ENCODE results near the gene CPEB1. TPM values are rescaled to one million over a fixed set of nuclear protein-coding genes. Genes with fewer than 3 reads are reported as not detected.
A peak's percentile ranks its signal among the peaks of the same experiment; 100 is the strongest.

CPEB1 gene
- total RNA-seq, 4 donors from 2014 or later = 0.13 to 4.0 (median 1.4) TPM

GRCh38 chr15:82680200-82681102, 33.3 kb upstream of the CPEB1 start:
- H3K9me3 ChIP-seq = no peaks in the 10 kb centered on the region
- H3K27me3 ChIP-seq = peaks cover 0 to 36% (median 0%) of the 10 kb centered on the region in 4 donors
- no peaks in the 10 kb centered on the region for H3K36me3 ChIP-seq
- DNase-seq = no peak
- peak overlapping the region; percentile 44 to 62 (median 56) for H3K27ac ChIP-seq
- peak overlapping the region; percentile 51 to 72 (median 56) for H3K4me3 ChIP-seq
- 1 to 4% methylated on average over 15 to 20 of the region's 76 CpGs for WGBS, 2 donors
- H3K4me1 ChIP-seq = peaks cover 6 to 16% (median 9%) of the 10 kb centered on the region in 3 donors
- TF ChIP-seq POLR2A (IDR thresholded peaks at IDR 0.05) = peak in 1 of 4 donors; percentile 51
- TF ChIP-seq, protein P1, sequence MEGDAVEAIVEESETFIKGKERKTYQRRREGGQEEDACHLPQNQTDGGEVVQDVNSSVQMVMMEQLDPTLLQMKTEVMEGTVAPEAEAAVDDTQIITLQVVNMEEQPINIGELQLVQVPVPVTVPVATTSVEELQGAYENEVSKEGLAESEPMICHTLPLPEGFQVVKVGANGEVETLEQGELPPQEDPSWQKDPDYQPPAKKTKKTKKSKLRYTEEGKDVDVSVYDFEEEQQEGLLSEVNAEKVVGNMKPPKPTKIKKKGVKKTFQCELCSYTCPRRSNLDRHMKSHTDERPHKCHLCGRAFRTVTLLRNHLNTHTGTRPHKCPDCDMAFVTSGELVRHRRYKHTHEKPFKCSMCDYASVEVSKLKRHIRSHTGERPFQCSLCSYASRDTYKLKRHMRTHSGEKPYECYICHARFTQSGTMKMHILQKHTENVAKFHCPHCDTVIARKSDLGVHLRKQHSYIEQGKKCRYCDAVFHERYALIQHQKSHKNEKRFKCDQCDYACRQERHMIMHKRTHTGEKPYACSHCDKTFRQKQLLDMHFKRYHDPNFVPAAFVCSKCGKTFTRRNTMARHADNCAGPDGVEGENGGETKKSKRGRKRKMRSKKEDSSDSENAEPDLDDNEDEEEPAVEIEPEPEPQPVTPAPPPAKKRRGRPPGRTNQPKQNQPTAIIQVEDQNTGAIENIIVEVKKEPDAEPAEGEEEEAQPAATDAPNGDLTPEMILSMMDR (IDR thresholded peaks at IDR 0.05) = peak in 3 of 6 experiments; percentile 18 to 34 (median 22)
- intact Hi-C loops (cut with DNase I) = no loop called here

- TF ChIP-seq POLR2A (IDR thresholded peaks at IDR 0.05) = no peak
- TF ChIP-seq, protein P1 (IDR thresholded peaks at IDR 0.05) = no peak
- H3K4me1 ChIP-seq = peaks cover 6 to 16% (median 9%) of the 10 kb centered on the region in 3 donors
- intact Hi-C loops (cut with DNase I) = no loop called here
- no peaks in the 10 kb centered on the region for H3K9me3 ChIP-seq
- no peaks in the 10 kb centered on the region for H3K36me3 ChIP-seq
- DNase-seq = no peak
- H3K4me3 ChIP-seq = peak overlapping the region; percentile 51 to 72 (median 56)
- no peak overlapping the region for H3K27ac ChIP-seq
- peaks cover 0 to 36% (median 0%) of the 10 kb centered on the region in 4 donors for H3K27me3 ChIP-seq
- 70 to 74% methylated on average over 6 of the region's 19 CpGs for WGBS, 2 donors
Observed at GRCh38 chr15:82679626-82680199, 32.5 kb upstream of the CPEB1 start.

- H3K36me3 ChIP-seq = no peaks in the 10 kb centered on the region
- no peak for DNase-seq
- H3K4me3 ChIP-seq = no peak overlapping the region
- H3K9me3 ChIP-seq = no peaks in the 10 kb centered on the region
- peaks cover 6 to 16% (median 9%) of the 10 kb centered on the region in 3 donors for H3K4me1 ChIP-seq
- WGBS, 2 donors = 81 to 85% methylated on average over 5 to 6 of the region's 7 CpGs
- H3K27me3 ChIP-seq = peaks cover 0 to 36% (median 0%) of the 10 kb centered on the region in 4 donors
- TF ChIP-seq, protein P1 (IDR thresholded peaks at IDR 0.05) = no peak
- TF ChIP-seq POLR2A (IDR thresholded peaks at IDR 0.05) = no peak
- H3K27ac ChIP-seq = no peak overlapping the region
- intact Hi-C loops (cut with DNase I) = no loop called here
Observed at GRCh38 chr15:82677720-82678323, 30.7 kb upstream of the CPEB1 start.

DNA sequence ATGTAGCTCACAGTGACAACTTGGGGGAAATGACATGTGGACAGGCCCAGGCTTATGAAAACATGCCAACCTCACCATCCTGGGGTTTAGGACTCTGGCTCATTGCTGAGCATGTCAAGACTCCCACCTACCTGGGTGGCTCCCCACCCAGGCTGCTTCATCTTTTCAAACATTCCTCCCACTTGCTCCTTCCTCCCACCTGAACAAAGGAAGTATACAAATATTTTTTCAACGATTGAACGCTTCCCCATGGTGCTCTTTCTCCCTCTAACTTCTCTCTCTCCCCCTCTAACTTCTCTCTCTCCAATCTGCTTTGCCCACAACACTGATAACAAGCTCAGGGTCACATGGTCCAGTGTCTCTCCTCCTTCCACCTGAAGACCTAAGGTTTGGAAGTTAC, 27.7 kb upstream of the CPEB1 start:
- Histone ChIP-seq H3K4me3 (no peak overlapping the region), H3K27me3 (peaks cover 0 to 11% (median 0%) of the 10 kb centered on the region in 4 donors), H3K27ac (no peak overlapping the region), H3K9me3 (no peaks in the 10 kb centered on the region), H3K36me3 (no peaks in the 10 kb centered on the region), H3K4me1 (peaks cover 0 to 2% (median under 1%) of the 10 kb centered on the region in 3 donors)
- no peak for DNase-seq
- intact Hi-C loops (cut with DNase I) = no loop called here
- WGBS, 2 donors = 34 to 62% methylated on average over 2 of the region's 2 CpGs
- TF ChIP-seq, protein P1 (IDR thresholded peaks at IDR 0.05) = no peak
- no peak for TF ChIP-seq POLR2A (IDR thresholded peaks at IDR 0.05)

All from esophagus squamous epithelium (tissue), 5 donors.